Liver (tissue), 3 donors: Measurements from ENCODE around the gene ITPRID1.

Experiments
- ATF3 ChIP-seq: IDR thresholded peaks from 2 replicates; pipeline ENCODE4 v1.6.1; 2016; ENCODE audit warnings: antibody characterized with exemption
- CTCF ChIP-seq: fragments of 150-350 bp; IDR thresholded peaks from 2 replicates; pipeline ENCODE4 v1.5.1; 2017; ENCODE audit warnings: improper control_type of control experiment, low read depth, low read length; ENCODE audit not compliant: missing input control
- EGR1 ChIP-seq, 2 donors: IDR thresholded peaks; 2 replicates each; pipeline ENCODE4 v1.6.1; 2016 to 2018; ENCODE audit warnings: antibody characterized with exemption in 2 of 2, low read depth in 2 of 2
- GABPA ChIP-seq, 2 donors: IDR thresholded peaks in 1 of 2; conservative IDR thresholded peaks in 1 of 2; 2 replicates each; pipeline ENCODE4 v1.6.1; 2016; ENCODE audit warnings: antibody characterized with exemption in 2 of 2, mild to moderate bottlenecking in 1 of 2, moderate library complexity in 1 of 2
- HNF4A ChIP-seq, 2 donors: conservative IDR thresholded peaks; 2 replicates each; pipeline ENCODE4 v1.6.1; 2016; ENCODE audit warnings: antibody characterized with exemption in 2 of 2, mild to moderate bottlenecking in 2 of 2
- JUND ChIP-seq, 2 donors: IDR thresholded peaks; 2 replicates each; pipeline ENCODE4 v1.6.1; 2016; ENCODE audit warnings: antibody characterized with exemption in 2 of 2
- MAX ChIP-seq: IDR thresholded peaks from 2 replicates; pipeline ENCODE4 v1.6.1; 2016; ENCODE audit warnings: antibody characterized with exemption
- RAD21 ChIP-seq, 2 donors: IDR thresholded peaks; 2 replicates each; pipeline ENCODE4 v1.6.1; 2016; ENCODE audit warnings: antibody characterized with exemption in 2 of 2, mild to moderate bottlenecking in 2 of 2
- REST ChIP-seq: IDR thresholded peaks from 2 replicates; pipeline ENCODE4 v1.6.1; 2016; ENCODE audit warnings: antibody characterized with exemption, mild to moderate bottlenecking
- SP1 ChIP-seq: IDR thresholded peaks from 2 replicates; pipeline ENCODE4 v1.6.1; 2018; ENCODE audit warnings: antibody characterized with exemption, mild to moderate bottlenecking
- TAF1 ChIP-seq: conservative IDR thresholded peaks from 2 replicates; pipeline ENCODE4 v1.6.1; 2016; ENCODE audit warnings: antibody characterized with exemption, mild to moderate bottlenecking
- YY1 ChIP-seq: IDR thresholded peaks from 2 replicates; pipeline ENCODE4 v1.6.1; 2016; ENCODE audit warnings: antibody characterized with exemption, mild to moderate bottlenecking
- ZBTB33 ChIP-seq: IDR thresholded peaks from 2 replicates; pipeline ENCODE4 v1.6.1; 2016; ENCODE audit warnings: antibody characterized with exemption
- donor health status: healthy.
- donor health status: healthy.

- TF ChIP-seq CTCF (no peak), TAF1 (no peak), ATF3 (no peak), REST (no peak), GABPA (IDR thresholded peaks at IDR 0.05 in 1 of 2, conservative IDR thresholded peaks at IDR 0.05 in 1 of 2) (no peak), MAX (no peak), HNF4A (conservative IDR thresholded peaks at IDR 0.05) (no peak), ZBTB33 (no peak), SP1 (no peak), YY1 (no peak), JUND (IDR thresholded peaks at IDR 0.05) (no peak), RAD21 (IDR thresholded peaks at IDR 0.05) (no peak), EGR1 (IDR thresholded peaks at IDR 0.05; ENCODE audit: low read depth in 2 of 2) (no peak)
Measured at GRCh38 chr7:31688372-31688771, 174.5 kb downstream of the ITPRID1 start.
